ENCODE results near the gene BZW1. TPM values are rescaled to one million over a fixed set of nuclear protein-coding genes. Genes with fewer than 3 reads are reported as not detected.
A peak's percentile ranks its signal among the peaks of the same experiment; 100 is the strongest.

Gene BZW1
- polyA plus RNA-seq, 1 donor (not counting 4 experiments of a cell fraction or from before 2014, with no cell fraction given) = 402 TPM

DNA sequence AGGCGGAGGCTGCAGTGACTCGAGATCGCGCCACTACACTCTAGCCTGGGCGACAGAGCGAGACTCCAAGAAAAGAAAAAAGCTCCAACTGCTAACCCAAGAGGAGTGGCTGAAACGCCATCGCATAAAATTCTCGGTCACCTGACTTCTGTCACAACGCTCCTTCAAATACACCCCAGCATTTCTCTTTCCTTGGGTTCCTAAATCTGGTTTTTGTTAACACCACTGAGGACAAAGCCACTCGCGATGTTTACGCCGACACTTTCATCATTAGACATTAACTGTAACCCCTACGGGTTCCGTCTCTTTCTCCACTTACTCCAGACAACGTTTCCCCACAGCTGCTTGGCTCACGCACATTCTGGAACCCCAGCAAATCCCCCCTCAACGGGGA, 52.1 kb downstream of the BZW1 start:
- DNase-seq (ENCODE audit: low read depth, low spot score) = no peak
- H3K4me3 ChIP-seq (ENCODE audit: control insufficient read depth in 2 of 3, extremely low read depth in 1 of 3, insufficient read depth in 2 of 3, low read depth in 1 of 3, low read length in 3 of 3) = peak overlapping the region; percentile 79 to 92 (median 89)
- FAIRE-seq = peak; percentile 5

GRCh38 chr2:200864176-200865034, 52.7 kb downstream of the BZW1 start, which contains the start of gene CLK1:
Gene CLK1 (minus strand): TSS chr2:200864658. CDS start chr2:200861862, 2,796 bp downstream.
- H3K9me1 ChIP-seq (ENCODE audit: control insufficient read depth, extremely low read depth, insufficient read depth, low read length) = no peaks in the 10 kb centered on the region
- peak within 1 kb of the TSS; percentile 71 for H2AFZ ChIP-seq (ENCODE audit: control insufficient read depth, low read length)
- H3K27ac ChIP-seq (ENCODE audit: control insufficient read depth, insufficient read depth, low read length) = peak within 1 kb of the TSS; percentile 96
- DNase-seq (ENCODE audit: low read depth, low spot score) (no peak), FAIRE-seq (peak; percentile 23)
- H3K9ac ChIP-seq (ENCODE audit: control insufficient read depth, extremely low read depth, insufficient read depth, low read length) = peak within 1 kb of the TSS; percentile 98
- peaks cover 4 to 12% of the 10 kb centered on the region in 2 experiments for H3K36me3 ChIP-seq (ENCODE audit: control insufficient read depth in 2 of 2, extremely low read depth in 1 of 2, insufficient read depth in 2 of 2, low read length in 2 of 2)
- dilution Hi-C loops (cut with MboI; ENCODE audit: extremely low pct_ligation_motif_present, low sequenced_read_pairs) = no loop called here
- TF ChIP-seq EZH2 (IDR thresholded peaks at IDR 0.05; ENCODE audit: low read length) = no peak
- TF ChIP-seq CTCF (optimal IDR thresholded peaks at IDR 0.05 in 1 of 3, IDR thresholded peaks at IDR 0.05 in 1 of 3, conservative IDR thresholded peaks at IDR 0.05 in 1 of 3; ENCODE audit: extremely low read depth in 1 of 3, insufficient read depth in 2 of 3, low read length in 3 of 3) = no peak
- H3K27me3 ChIP-seq (ENCODE audit: control insufficient read depth, extremely low read depth, insufficient read depth, low read length) = no peaks in the 10 kb centered on the region
- no peaks in the 10 kb centered on the region for H3K9me3 ChIP-seq (ENCODE audit: control insufficient read depth, low read depth, low read length)
- peaks cover 50% of the 10 kb centered on the region for H3K79me2 ChIP-seq (ENCODE audit: control insufficient read depth, insufficient read depth, low read length)
- H3K4me3 ChIP-seq (ENCODE audit: control insufficient read depth in 2 of 3, extremely low read depth in 1 of 3, insufficient read depth in 2 of 3, low read depth in 1 of 3, low read length in 3 of 3) = peak within 1 kb of the TSS; percentile 79 to 92 (median 89)
- H4K20me1 ChIP-seq (ENCODE audit: control insufficient read depth, extremely low read depth, insufficient read depth, low read length) = no peaks in the 10 kb centered on the region
- peak within 1 kb of the TSS; percentile 84 for H3K4me2 ChIP-seq (ENCODE audit: control insufficient read depth, extremely low read depth, insufficient read depth, low read depth, low read length)
- H3K4me1 ChIP-seq (ENCODE audit: control insufficient read depth, extremely low read depth, insufficient read depth, low read length) = peaks cover 23% of the 10 kb centered on the region

More for the DNA sequence above, 52.1 kb downstream of the BZW1 start:
- no peak for TF ChIP-seq EZH2 (IDR thresholded peaks at IDR 0.05; ENCODE audit: low read length)
- no peak for TF ChIP-seq CTCF (optimal IDR thresholded peaks at IDR 0.05 in 1 of 3, IDR thresholded peaks at IDR 0.05 in 1 of 3, conservative IDR thresholded peaks at IDR 0.05 in 1 of 3; ENCODE audit: extremely low read depth in 1 of 3, insufficient read depth in 2 of 3, low read length in 3 of 3)
- Histone ChIP-seq H2AFZ (ENCODE audit: control insufficient read depth, low read length) (peak overlapping the region; percentile 29), H3K27me3 (ENCODE audit: control insufficient read depth, extremely low read depth, insufficient read depth, low read length) (no peaks in the 10 kb centered on the region), H4K20me1 (ENCODE audit: control insufficient read depth, extremely low read depth, insufficient read depth, low read length) (no peaks in the 10 kb centered on the region), H3K9ac (ENCODE audit: control insufficient read depth, extremely low read depth, insufficient read depth, low read length) (peak overlapping the region; percentile 98), H3K36me3 (ENCODE audit: control insufficient read depth in 2 of 2, extremely low read depth in 1 of 2, insufficient read depth in 2 of 2, low read length in 2 of 2) (peaks cover 4 to 19% of the 10 kb centered on the region in 2 experiments), H3K9me3 (ENCODE audit: control insufficient read depth, low read depth, low read length) (no peaks in the 10 kb centered on the region), H3K9me1 (ENCODE audit: control insufficient read depth, extremely low read depth, insufficient read depth, low read length) (no peaks in the 10 kb centered on the region), H3K4me1 (ENCODE audit: control insufficient read depth, extremely low read depth, insufficient read depth, low read length) (peaks cover 23% of the 10 kb centered on the region), H3K27ac (ENCODE audit: control insufficient read depth, insufficient read depth, low read length) (peak overlapping the region; percentile 96), H3K4me2 (ENCODE audit: control insufficient read depth, extremely low read depth, insufficient read depth, low read depth, low read length) (peak overlapping the region; percentile 84), H3K79me2 (ENCODE audit: control insufficient read depth, insufficient read depth, low read length) (peaks cover 57% of the 10 kb centered on the region)
- dilution Hi-C loops (cut with MboI; ENCODE audit: extremely low pct_ligation_motif_present, low sequenced_read_pairs) = no loop called here
